Measurements from ENCODE around the gene TAF1C. TPM values are rescaled to one million over a fixed set of nuclear protein-coding genes. Genes with fewer than 3 reads are reported as not detected.

The TAF1C gene
- total and polyA plus RNA-seq, 2 experiments from 2014 or later, result 37.2 to 57.4 TPM

DNA sequence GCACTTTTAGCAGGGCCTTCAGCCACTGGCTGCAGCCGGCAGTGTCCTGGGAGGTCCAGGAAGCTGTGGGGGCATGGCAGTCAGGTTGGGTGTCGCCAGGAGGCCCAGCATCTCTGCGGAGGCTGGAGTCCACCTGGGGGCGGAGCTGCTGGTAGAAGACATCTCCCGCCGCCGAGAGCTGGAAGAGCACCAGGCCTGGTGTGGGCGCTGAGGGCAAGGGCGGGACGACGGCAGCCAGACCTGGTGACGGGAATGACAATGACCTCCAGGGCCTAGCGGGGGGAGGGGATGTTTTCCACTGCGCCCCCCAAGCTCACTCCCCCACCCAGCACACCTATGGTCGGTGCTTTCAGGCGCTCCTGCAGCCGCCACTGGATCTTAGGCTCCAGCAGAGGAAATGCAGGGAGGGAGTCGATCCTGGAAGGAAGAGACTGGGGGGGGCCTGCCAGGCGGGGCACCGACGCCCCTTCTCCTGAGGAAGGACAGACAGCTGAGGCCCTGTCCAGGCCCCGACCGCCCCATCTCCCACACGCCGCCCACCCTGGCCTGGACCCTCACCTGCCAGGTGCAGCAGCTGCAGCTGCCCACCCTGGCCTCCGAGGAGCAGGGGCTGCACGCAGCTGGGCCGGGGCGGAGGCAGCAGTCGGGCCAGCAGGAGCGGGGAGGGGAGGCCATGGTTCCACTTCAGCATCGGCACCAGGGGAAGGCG is 7.1 kb downstream of the TAF1C start (continued):
- TF ChIP-seq, protein P1, sequence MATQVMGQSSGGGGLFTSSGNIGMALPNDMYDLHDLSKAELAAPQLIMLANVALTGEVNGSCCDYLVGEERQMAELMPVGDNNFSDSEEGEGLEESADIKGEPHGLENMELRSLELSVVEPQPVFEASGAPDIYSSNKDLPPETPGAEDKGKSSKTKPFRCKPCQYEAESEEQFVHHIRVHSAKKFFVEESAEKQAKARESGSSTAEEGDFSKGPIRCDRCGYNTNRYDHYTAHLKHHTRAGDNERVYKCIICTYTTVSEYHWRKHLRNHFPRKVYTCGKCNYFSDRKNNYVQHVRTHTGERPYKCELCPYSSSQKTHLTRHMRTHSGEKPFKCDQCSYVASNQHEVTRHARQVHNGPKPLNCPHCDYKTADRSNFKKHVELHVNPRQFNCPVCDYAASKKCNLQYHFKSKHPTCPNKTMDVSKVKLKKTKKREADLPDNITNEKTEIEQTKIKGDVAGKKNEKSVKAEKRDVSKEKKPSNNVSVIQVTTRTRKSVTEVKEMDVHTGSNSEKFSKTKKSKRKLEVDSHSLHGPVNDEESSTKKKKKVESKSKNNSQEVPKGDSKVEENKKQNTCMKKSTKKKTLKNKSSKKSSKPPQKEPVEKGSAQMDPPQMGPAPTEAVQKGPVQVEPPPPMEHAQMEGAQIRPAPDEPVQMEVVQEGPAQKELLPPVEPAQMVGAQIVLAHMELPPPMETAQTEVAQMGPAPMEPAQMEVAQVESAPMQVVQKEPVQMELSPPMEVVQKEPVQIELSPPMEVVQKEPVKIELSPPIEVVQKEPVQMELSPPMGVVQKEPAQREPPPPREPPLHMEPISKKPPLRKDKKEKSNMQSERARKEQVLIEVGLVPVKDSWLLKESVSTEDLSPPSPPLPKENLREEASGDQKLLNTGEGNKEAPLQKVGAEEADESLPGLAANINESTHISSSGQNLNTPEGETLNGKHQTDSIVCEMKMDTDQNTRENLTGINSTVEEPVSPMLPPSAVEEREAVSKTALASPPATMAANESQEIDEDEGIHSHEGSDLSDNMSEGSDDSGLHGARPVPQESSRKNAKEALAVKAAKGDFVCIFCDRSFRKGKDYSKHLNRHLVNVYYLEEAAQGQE (IDR thresholded peaks at IDR 0.05; ENCODE audit: unreplicated experiment), result no peak
- no peak for TF ChIP-seq EZH2 (IDR thresholded peaks at IDR 0.05; ENCODE audit: low read depth, unreplicated experiment)
- no peak for TF ChIP-seq JUNB (IDR thresholded peaks at IDR 0.05; ENCODE audit: unreplicated experiment)
- TF ChIP-seq POLR2AphosphoS5 (IDR thresholded peaks at IDR 0.05; ENCODE audit: low read depth), result no peak
- TF ChIP-seq, protein P2, sequence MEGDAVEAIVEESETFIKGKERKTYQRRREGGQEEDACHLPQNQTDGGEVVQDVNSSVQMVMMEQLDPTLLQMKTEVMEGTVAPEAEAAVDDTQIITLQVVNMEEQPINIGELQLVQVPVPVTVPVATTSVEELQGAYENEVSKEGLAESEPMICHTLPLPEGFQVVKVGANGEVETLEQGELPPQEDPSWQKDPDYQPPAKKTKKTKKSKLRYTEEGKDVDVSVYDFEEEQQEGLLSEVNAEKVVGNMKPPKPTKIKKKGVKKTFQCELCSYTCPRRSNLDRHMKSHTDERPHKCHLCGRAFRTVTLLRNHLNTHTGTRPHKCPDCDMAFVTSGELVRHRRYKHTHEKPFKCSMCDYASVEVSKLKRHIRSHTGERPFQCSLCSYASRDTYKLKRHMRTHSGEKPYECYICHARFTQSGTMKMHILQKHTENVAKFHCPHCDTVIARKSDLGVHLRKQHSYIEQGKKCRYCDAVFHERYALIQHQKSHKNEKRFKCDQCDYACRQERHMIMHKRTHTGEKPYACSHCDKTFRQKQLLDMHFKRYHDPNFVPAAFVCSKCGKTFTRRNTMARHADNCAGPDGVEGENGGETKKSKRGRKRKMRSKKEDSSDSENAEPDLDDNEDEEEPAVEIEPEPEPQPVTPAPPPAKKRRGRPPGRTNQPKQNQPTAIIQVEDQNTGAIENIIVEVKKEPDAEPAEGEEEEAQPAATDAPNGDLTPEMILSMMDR (conservative IDR thresholded peaks at IDR 0.05; ENCODE audit: low read depth in 2 of 2), result no peak
- TF ChIP-seq ZNF331 (CRISPR knock-in tag; IDR thresholded peaks at IDR 0.05; ENCODE audit: low read depth), result no peak
- TF ChIP-seq, protein P3, sequence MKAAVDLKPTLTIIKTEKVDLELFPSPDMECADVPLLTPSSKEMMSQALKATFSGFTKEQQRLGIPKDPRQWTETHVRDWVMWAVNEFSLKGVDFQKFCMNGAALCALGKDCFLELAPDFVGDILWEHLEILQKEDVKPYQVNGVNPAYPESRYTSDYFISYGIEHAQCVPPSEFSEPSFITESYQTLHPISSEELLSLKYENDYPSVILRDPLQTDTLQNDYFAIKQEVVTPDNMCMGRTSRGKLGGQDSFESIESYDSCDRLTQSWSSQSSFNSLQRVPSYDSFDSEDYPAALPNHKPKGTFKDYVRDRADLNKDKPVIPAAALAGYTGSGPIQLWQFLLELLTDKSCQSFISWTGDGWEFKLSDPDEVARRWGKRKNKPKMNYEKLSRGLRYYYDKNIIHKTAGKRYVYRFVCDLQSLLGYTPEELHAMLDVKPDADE (IDR thresholded peaks at IDR 0.05), result no peak
- TF ChIP-seq ZNF114 (CRISPR knock-in tag; IDR thresholded peaks at IDR 0.05), result no peak
- TF ChIP-seq CREB1 (CRISPR knock-in tag; IDR thresholded peaks at IDR 0.05; ENCODE audit: low read depth), result no peak
- TF ChIP-seq STAT1 (IDR thresholded peaks at IDR 0.05; ENCODE audit: unreplicated experiment), result no peak

DNA sequence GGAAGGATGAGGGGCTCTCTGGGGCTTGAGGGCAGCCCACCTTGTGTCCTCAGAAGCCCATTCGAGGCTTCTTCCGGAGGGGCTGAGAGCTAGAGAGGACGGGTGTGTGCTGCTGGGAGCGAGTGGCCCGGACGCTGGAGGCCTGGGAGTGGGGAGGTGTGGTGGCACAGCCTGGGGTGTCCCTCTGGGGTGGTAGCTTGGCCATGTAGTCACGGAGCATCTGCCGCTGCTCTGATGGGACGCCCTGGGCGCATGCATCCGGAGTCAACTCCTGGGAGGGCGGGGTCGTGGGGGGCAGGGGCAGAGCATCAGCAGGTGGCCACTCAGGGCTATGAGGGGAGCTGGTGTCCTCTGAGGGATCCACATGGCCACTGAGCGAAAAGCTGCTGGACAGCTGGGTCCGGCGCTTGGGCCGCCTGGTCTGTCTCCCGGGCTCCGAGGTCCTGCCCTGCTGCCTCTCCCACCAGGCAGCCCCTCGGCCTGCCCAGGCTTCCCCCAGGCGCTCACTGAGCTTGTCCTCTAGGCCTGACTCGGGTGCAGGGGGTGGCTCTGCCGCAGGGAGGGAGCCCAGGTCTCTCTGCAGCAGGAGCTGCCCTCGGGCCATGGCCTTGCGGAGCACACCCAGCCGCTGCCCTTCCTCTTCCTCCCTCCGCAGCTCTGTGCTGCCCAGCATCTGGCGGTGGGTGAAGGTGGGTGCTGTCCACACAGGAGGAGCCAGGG is 7.8 kb downstream of the TAF1C start:
- H3K4me3 Mint-ChIP-seq, result no peak overlapping the region
- Histone ChIP-seq H4K20me1 (replicated peaks; ENCODE audit: insufficient read depth) (no peaks in the 10 kb centered on the region), H3K79me2 (replicated peaks; ENCODE audit: insufficient read depth) (peaks cover 4% of the 10 kb centered on the region; the same call in 1 of the 2 replicates), H3K4me2 (no peak overlapping the region), H3K36me3 (ENCODE audit: insufficient read depth) (no peaks in the 10 kb centered on the region; the same call in 1 of the 2 replicates), H3K27ac (ENCODE audit: low read depth) (no peak overlapping the region), H3K4me1 (ENCODE audit: insufficient read depth) (no peaks in the 10 kb centered on the region), H3F3A (replicated peaks; ENCODE audit: low read depth) (no peaks in the 10 kb centered on the region), H3K27me3 (ENCODE audit: insufficient read depth) (no peaks in the 10 kb centered on the region), H3K4me3 (no peak overlapping the region), H2AFZ (no peak overlapping the region), H3K9me2 (ENCODE audit: insufficient read depth) (no peaks in the 10 kb centered on the region)
- peaks cover 11% of the 10 kb centered on the region for H3K27me3 Mint-ChIP-seq (ENCODE audit: insufficient read depth, low read depth, poor library complexity)
- H3K4me1 Mint-ChIP-seq, result no peaks in the 10 kb centered on the region
- H3K27ac Mint-ChIP-seq, result no peak overlapping the region
- DNase-seq (ENCODE audit: low spot score), result no peak
- H3K9me3 Mint-ChIP-seq, result no peaks in the 10 kb centered on the region
- no peak for ATAC-seq
- TF ChIP-seq, protein P2 (conservative IDR thresholded peaks at IDR 0.05; ENCODE audit: low read depth in 2 of 2), result no peak
- no peak for TF ChIP-seq POLR2AphosphoS5 (IDR thresholded peaks at IDR 0.05; ENCODE audit: low read depth)
- no peak for TF ChIP-seq JUNB (IDR thresholded peaks at IDR 0.05; ENCODE audit: unreplicated experiment)
- TF ChIP-seq, protein P1 (IDR thresholded peaks at IDR 0.05; ENCODE audit: unreplicated experiment), result no peak
- no peak for TF ChIP-seq EZH2 (IDR thresholded peaks at IDR 0.05; ENCODE audit: low read depth, unreplicated experiment)
- no peak for TF ChIP-seq NANOG (IDR thresholded peaks at IDR 0.05; ENCODE audit: borderline replicate concordance)
- peaks cover 36% of the 10 kb centered on the region for H3K36me3 Mint-ChIP-seq (ENCODE audit: low read depth)

Data from GM23338 (cell line).